Spleen (tissue), 11 donors: ENCODE results near the gene ETV6. TPM values are rescaled to one million over a fixed set of nuclear protein-coding genes. Genes with fewer than 3 reads are reported as not detected.

Experiments used
- DNase-seq: peaks from one replicate; pipeline ENCODE4 v3.0.0-alpha.2; 2020
- H3K27ac ChIP-seq, 8 donors: fragments of 200-600 bp; sonication (generic) in 7 of 8; 1 replicate in 4 of 8; 2 replicates in 4 of 8; pipeline versions ENCODE4 v1.5.0 to v1.8.0; 2016 to 2021; ENCODE audit warnings: inconsistent platforms in 4 of 8, mild to moderate bottlenecking in 4 of 8, moderate library complexity in 1 of 8
- H3K27me3 ChIP-seq, 7 donors: fragments of 200-600 bp; sonication (generic) in 6 of 7; replicated peaks in 1 of 7; 1 replicate in 4 of 7; 2 replicates in 3 of 7; pipeline versions ENCODE4 v1.5.0 to v1.8.0; 2016 to 2021; ENCODE audit warnings: inconsistent platforms in 3 of 7, mild to moderate bottlenecking in 1 of 7
- H3K36me3 ChIP-seq, 6 donors: fragments of 200-600 bp; sonication (generic) in 5 of 6; 1 replicate in 4 of 6; 2 replicates in 2 of 6; pipeline versions ENCODE4 v1.5.0 to v1.8.0; 2016 to 2021; ENCODE audit warnings: inconsistent platforms in 2 of 6
- H3K4me1 ChIP-seq, 6 donors: fragments of 200-600 bp; sonication (generic) in 5 of 6; 1 replicate in 3 of 6; 2 replicates in 3 of 6; pipeline versions ENCODE4 v1.5.0 to v1.8.0; 2016 to 2021; ENCODE audit warnings: inconsistent platforms in 3 of 6
- H3K4me3 ChIP-seq, 8 donors: fragments of 200-600 bp; sonication (generic) in 7 of 8; 1 replicate in 4 of 8; 2 replicates in 4 of 8; pipeline versions ENCODE4 v1.5.0 to v1.8.0; 2016 to 2021; ENCODE audit warnings: inconsistent platforms in 4 of 8, mild to moderate bottlenecking in 4 of 8, moderate library complexity in 2 of 8
- H3K9me3 ChIP-seq, 8 donors: fragments of 200-600 bp; sonication (generic) in 7 of 8; 1 replicate in 4 of 8; 2 replicates in 4 of 8; pipeline versions ENCODE4 v1.5.0 to v1.8.0; 2016 to 2021; ENCODE audit warnings: inconsistent platforms in 4 of 8
- CTCF ChIP-seq, 11 experiments: fragments of 200-600 bp in 7 of 11; fragments of 450-650 bp in 4 of 11; sonication (generic) in 4 of 11; IDR thresholded peaks in 8 of 11; conservative IDR thresholded peaks in 3 of 11; 1 replicate in 7 of 11; 2 replicates in 4 of 11; pipeline versions ENCODE4 v1.4.0 to v1.8.0; 2016 to 2021; ENCODE audit warnings: antibody characterized with exemption in 11 of 11, inconsistent platforms in 4 of 11, mild to moderate bottlenecking in 1 of 11
- POLR2A ChIP-seq, 3 donors: fragments of 450-650 bp; IDR thresholded peaks; one replicate each; pipeline ENCODE4 v1.5.1; 2017; ENCODE audit warnings: antibody characterized with exemption in 3 of 3, mild to moderate bottlenecking in 1 of 3
- POLR2AphosphoS5 ChIP-seq, 3 donors: sonication (generic); formaldehyde crosslinking; IDR thresholded peaks; one replicate each; pipeline ENCODE4 v1.5.1; 2017; ENCODE audit warnings: antibody characterized with exemption in 3 of 3
- WGBS, 5 donors: extraction: QIAGEN DNeasy Blood & Tissue Kit in 3 of 5; methylation state at CpG; one replicate each; pipeline versions ENCODE4 v1.1.5 to v1.1.7; 2013 to 2018; 5-methylcytosine and 5-hydroxymethylcytosine counted together
- intact Hi-C: fragments of 100-400 bp; cut with DNase I; formaldehyde crosslinking; loops from one replicate; pipeline ENCODE4 v1.15.0; 2023; ENCODE audit warnings: low total_unique reads
- polyA plus RNA-seq, 3 donors: library from polyadenylated mRNA; stranded (reverse); fragments of 200-250 nt; gene quantifications; one replicate each; pipeline ENCODE4 v1.2.1, GENCODE V29; 2013
- total RNA-seq, 7 donors: library from RNA; depleted of rRNA in 3 of 7; stranded (reverse); fragments of >200 nt in 3 of 7; fragmentation: NEBNext Ultra II Directional in 4 of 7; extraction: Animal tissue kit (Norgen Biotek cat#: 25700) in 4 of 7; gene quantifications; one replicate each; pipeline versions ENCODE4 v1.1.0 to v1.2.1, GENCODE V29; 2016 to 2021
- donor health status: healthy with polysubstance abuse.
- donor health status: DM: no; HTN: no; CAD: no; lungs with moderate emphysema.
- donor health status: DM: no; HTN: no; CAD: no.
- donor health status: Bipolar disorder and iron deficiency.
- donor health status: healthy.
- donor health status: DM: no; HTN: no; CAD: no.
- donor health status: DM: yes; HTN: yes; CAD: no.

The ETV6 gene
- total and polyA plus RNA-seq, 10 donors = 7.2 to 116 (median 57.8) TPM

- no peak for DNase-seq
- peak overlapping the region in 7 of 8 donors; percentile 10 to 80 (median 68) for H3K27ac ChIP-seq
Measured at GRCh38 chr12:11830307-11830801, 180.9 kb downstream of the ETV6 start.

GRCh38 chr12:11832093-11832492 is 182.6 kb downstream of the ETV6 start:
- Histone ChIP-seq H3K27me3 (no peaks in the 10 kb centered on the region), H3K27ac (peak overlapping the region in 4 of 8 donors; percentile 1 to 80 (median 13)), H3K4me1 (peaks cover 53 to 100% (median 89%) of the 10 kb centered on the region in 6 donors), H3K4me3 (no peak overlapping the region), H3K9me3 (no peaks in the 10 kb centered on the region), H3K36me3 (peaks cover 0 to 25% (median 0%) of the 10 kb centered on the region in 6 donors)
- DNase-seq = no peak
- TF ChIP-seq POLR2AphosphoS5 (IDR thresholded peaks at IDR 0.05) = no peak
- intact Hi-C loops = no loop called here
- 72 to 82% (median 73%) methylated on average over 4 of the region's 4 CpGs for WGBS, 5 donors

More at GRCh38 chr12:11830307-11830801, 180.9 kb downstream of the ETV6 start:
- intact Hi-C loops = no loop called here
- no peak for TF ChIP-seq CTCF (IDR thresholded peaks at IDR 0.05 in 8 of 11, conservative IDR thresholded peaks at IDR 0.05 in 3 of 11)
- peak in 1 of 3 donors; percentile 20 for TF ChIP-seq POLR2AphosphoS5 (IDR thresholded peaks at IDR 0.05)
- no peak for TF ChIP-seq POLR2A (IDR thresholded peaks at IDR 0.05)
- H3K9me3 ChIP-seq = no peaks in the 10 kb centered on the region
- no peaks in the 10 kb centered on the region for H3K27me3 ChIP-seq
- H3K4me1 ChIP-seq = peaks cover 44 to 100% (median 79%) of the 10 kb centered on the region in 6 donors
- 49 to 72% (median 59%) methylated on average over 5 of the region's 5 CpGs for WGBS, 5 donors
- H3K36me3 ChIP-seq = peaks cover 0 to 36% (median 3%) of the 10 kb centered on the region in 6 donors
- H3K4me3 ChIP-seq = no peak overlapping the region

- TF ChIP-seq POLR2A (IDR thresholded peaks at IDR 0.05) = no peak
- no peak for TF ChIP-seq CTCF (IDR thresholded peaks at IDR 0.05 in 8 of 11, conservative IDR thresholded peaks at IDR 0.05 in 3 of 11)
- no peak for TF ChIP-seq POLR2AphosphoS5 (IDR thresholded peaks at IDR 0.05)
- Histone ChIP-seq H3K4me3 (no peak overlapping the region), H3K27ac (peak overlapping the region in 4 of 8 donors; percentile 75 to 83 (median 80)), H3K27me3 (no peaks in the 10 kb centered on the region), H3K36me3 (peaks cover 0 to 13% (median 0%) of the 10 kb centered on the region in 6 donors), H3K9me3 (no peaks in the 10 kb centered on the region), H3K4me1 (peaks cover 54 to 100% (median 89%) of the 10 kb centered on the region in 6 donors)
- intact Hi-C loops = no loop called here
- 64 to 78% (median 75%) methylated on average over 4 of the region's 4 CpGs for WGBS, 5 donors
- DNase-seq = no peak
Measured at GRCh38 chr12:11833174-11833895, 183.9 kb downstream of the ETV6 start.

GRCh38 chr12:11834104-11834812 is 184.8 kb downstream of the ETV6 start:
- Histone ChIP-seq H3K27me3 (no peaks in the 10 kb centered on the region), H3K4me1 (peaks cover 54 to 100% (median 89%) of the 10 kb centered on the region in 6 donors), H3K4me3 (no peak overlapping the region), H3K9me3 (no peaks in the 10 kb centered on the region), H3K36me3 (peaks cover 0 to 11% (median 0%) of the 10 kb centered on the region in 6 donors), H3K27ac (peak overlapping the region in 6 of 8 donors; percentile 46 to 83 (median 78))
- intact Hi-C loops = no loop called here
- WGBS, 5 donors = 36 to 59% (median 47%) methylated on average over 4 of the region's 4 CpGs
- no peak for DNase-seq
- TF ChIP-seq POLR2AphosphoS5 (IDR thresholded peaks at IDR 0.05) = no peak
- TF ChIP-seq POLR2A (IDR thresholded peaks at IDR 0.05) = no peak
- no peak for TF ChIP-seq CTCF (IDR thresholded peaks at IDR 0.05 in 8 of 11, conservative IDR thresholded peaks at IDR 0.05 in 3 of 11)
